ENCODE results near the gene YTHDF1.
"Not testable (repeated sequence)": the region's sequence is repeated elsewhere in the genome, so short reads cannot be mapped to it uniquely, and the experiment has no call there.

Gene YTHDF1

DNA sequence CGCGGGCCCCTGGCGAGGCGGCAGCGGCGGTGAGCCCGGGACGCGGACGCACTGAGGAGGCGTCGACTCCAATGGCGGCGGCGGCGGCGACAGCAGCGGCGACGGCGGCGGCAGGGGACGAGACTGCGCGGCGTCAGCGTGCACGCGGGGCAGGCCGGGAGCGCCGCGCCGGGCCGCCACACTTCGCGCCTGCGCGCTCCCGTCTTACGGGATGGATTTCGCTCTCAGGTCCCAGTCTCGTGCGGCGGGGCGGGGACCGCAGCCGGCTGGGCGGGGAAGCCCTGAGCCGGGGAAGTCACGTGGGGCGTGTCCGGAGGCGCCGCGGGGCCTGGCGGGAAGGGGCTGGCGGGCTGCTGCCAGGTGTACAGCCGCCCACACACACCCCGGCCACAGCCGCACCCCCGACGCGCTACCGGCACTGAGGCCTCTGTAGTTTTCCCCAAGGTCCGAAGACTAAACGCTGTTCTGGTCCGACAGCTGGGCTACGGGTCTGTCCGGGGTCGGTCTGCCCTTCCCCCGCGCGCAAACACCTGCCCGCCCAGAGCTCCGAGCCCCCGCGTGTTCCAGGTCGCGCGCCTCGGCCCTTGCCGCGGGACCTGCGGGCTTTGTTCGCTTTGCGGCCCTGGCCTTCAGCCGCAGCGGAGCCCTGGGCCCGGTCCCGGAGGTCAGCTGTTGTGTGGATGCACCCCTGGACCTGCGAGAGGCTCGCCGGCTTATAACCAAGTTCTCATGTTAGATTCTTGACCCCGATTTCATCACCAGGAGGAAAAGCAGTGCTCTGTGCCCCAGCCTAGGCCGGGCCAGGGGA lies at the start of gene YTHDF1:
Gene YTHDF1, minus strand, starts transcription at position 91 of the 808 bp plus-strand sequence. CDS start 239 bp downstream, outside the sequence.
- peak; percentile 95 for DNase-seq

DNA sequence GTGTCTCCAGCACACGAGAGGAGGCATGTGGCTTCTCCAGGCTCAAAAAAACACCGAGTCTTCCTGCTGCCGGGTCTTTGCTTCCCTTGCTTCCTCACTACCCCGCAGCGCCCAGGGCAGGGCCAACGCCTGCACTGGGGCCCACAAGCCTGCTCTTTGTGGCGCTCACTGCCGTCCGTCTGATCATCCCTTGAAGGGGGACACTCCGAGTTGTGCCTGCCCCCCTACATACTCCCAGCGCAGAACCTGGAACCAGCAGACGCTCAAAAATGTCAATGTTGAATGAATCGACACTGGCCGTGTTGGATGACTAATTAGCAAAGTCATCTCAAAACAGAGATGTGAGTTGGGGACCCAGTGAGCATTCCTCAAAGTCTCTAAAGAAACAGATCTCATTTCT lies 48.6 kb upstream of the YTHDF1 start:
- no peak for DNase-seq

DNA sequence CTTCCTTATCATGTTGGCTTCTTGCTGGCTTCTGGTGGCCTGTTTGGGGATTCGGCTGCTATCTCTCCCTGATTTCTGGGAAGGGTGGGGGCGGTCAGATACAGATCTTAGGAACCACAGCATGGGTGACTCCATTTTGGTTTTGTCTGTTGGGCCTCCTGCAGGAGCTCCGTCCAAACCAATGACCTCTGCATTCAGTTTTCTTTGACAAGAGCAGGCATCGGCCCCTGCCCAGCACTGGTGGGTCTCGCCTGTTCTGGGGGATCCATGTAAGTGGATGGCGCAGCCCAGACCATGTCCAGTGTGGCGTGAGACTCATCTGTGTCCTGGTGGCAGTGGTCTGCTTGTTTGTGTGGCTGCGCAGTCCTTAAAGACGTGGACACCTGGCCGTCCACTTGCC lies 48.1 kb upstream of the YTHDF1 start:
- no peak for DNase-seq

DNA sequence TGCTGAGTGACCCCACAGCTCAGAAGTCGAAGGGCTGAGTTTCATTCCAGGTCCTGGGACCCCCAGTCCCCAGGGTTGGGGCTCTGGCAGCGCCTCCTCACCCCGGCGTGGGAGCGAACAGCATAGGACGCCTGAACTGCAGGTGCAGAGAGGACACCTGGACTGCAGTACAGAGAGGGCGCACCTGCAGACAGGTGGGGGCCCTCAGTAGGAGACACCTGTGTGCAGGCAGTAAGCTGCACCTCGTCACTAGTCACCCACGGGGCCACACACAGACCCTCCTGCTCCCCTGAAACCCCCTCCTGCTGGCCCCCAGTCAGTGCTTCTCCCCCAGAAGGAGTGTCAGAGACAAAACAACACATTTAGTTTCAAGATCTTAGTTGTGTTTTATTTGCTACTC lies 46.9 kb upstream of the YTHDF1 start:
- no peak for DNase-seq

DNA sequence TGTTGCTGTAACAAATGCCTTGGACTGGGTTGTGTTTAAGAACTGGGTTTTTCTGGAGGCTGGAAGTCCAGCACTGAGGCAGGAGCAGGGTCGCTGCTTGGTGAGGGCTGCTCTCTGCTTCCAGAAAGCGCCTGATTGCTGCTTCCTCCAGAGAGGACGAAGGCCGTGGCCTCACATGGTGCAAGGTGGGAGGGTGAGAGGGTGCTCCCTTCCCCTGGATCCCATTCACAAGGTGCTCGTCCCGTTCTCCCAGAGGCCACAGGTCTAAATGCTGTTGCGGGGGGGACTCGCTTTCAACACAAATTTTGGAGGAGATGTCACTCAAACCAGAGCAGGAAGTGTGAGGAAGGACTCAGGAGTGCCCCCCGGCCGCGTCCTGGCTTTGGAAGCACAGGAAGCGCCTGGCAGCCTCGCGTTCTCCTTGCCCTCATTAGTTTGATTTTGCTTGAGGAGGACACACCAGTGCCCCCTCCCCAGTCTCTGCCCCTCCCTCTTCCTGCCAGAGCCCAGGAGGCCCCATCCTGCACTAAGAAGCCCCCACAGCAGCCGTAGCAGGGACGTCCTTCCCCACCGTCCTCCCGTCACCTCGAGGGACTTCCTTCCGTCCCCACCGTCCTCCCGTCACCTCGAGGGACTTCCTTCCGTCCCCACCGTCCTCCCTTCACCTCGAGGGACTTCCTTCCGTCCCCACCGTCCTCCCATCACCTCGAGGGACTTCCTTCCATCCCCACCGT lies 46.0 kb upstream of the YTHDF1 start:
- DNase-seq = no peak

DNA sequence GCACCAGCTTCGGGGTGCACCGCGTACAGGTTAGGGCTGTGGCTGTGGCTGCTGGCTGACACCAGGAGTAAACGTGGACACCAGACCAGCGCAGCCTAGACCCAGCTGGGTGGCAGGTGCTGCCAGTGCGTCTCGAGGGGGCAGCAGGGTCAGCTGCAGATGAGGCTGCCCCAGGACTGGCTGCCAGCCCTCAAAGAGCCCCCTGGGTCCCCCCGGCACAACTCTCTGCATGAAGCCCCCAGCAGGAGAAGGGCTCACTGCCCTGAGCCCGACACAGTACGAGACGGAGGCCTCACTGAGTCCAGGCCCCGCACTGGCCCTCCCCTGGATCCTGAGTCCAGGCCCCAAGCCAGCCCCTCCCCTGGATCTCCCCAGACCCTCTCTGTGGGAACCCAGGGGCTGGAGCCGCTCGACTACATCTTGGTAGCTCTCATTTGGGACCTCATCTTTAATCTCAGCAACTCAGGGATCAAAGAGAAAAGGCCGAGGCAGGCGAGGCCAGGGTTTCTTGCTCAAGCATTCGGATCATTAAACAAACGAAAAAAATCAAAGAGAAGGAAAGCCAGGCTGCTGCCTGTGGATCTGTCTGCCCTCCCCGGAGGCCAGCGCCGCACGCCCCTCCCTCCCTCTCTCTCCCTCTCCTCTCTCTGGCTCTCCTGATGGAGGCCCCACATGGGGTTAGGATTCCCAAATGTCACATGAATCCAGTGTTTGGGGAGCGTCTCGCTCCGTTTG lies 45.3 kb upstream of the YTHDF1 start:
- DNase-seq = no peak

DNA sequence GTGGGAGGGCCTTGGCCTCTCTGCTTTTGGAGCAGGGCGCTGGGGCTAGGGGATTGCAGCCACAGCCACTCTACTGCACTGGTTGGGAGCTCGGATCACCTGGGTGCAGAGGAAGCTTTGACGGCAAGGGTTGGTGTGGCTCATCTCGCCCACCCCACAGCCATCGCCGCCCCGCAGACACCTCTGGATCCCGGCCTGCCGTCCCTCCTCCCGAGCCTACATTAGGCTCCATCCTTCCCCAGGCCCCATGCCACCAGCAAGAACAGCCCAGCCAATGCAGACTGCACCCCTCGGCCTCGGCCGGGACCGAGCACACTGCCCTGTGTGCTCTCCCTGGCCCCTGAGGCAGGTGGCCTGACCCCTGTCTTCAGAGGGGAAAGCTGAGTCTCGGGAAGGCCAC lies 44.6 kb upstream of the YTHDF1 start:
- DNase-seq = no peak

DNA sequence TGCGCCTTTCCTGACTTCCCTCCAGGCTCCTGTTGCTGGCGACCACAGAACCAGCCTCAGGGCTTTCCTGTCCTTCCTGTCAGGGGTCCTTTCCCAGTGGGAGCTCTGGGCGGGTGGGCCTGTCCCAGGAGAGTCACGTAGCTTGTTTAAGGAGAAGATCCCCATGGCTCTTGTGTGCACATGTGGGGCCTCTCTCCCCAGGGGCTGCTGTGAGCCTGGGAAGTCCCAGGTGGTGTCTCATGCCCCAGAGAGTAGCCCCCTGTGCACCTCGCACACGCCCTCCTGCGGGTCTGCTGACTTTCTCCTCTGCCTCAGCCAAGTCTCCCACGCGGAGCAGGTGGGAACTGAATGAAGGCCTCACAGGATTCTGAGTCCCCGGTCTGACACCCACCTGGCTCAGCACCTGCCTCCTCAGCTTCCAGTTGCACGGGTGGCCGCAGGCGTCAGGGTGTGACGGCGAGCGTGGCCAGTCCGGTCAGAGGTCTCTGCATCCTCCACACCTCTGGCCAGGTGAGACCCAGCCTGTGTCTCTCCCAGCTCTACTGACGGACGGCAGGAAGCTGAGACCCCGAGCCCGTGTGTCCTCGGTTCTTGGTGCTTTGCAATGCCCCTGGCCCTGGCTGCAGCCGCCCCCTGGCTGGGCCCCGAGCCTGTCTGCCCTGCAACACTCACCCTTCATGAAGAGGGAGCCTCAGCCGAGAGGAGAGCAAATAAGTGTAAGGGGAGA lies 44.0 kb upstream of the YTHDF1 start:
- DNase-seq = no peak

DNA sequence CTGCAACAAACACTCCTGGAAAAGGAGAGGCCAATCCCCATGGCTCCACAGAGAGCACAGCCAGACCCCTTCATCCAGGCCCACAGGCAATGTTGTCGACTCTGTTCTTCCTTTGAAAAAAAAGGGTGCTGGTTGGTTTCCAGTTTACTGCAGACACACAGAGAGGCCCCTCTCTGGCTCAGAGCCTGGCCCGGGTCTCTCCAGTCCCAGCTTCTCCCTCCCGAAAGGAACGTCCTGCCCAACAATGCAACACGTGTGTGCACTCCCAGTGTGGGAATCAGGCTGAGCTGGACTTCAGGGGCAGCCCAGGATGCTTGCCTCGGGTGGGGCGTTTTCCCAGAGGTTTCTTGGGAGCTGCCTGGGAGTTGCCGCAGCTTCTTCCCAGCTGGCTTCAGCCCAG lies 42.9 kb upstream of the YTHDF1 start:
- DNase-seq = no peak

DNA sequence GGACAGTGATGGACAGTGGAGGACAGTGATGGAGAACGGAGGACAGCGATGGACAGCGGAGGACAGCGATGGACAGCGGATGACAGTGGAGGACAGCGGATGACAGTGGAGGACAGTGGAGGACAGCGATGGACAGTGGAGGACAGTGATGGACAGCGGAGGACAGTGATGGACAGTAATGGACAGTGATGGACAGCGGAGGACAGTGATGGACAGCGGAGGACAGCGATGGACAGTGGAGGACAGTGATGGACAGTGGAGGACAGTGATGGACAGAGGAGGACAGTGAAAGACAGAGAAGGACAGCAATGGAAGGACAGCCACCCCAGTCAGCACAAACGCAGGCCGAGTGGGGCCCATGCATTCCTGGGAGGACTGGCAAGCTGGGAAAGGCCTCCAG lies 41.7 kb upstream of the YTHDF1 start:
- DNase-seq = no peak

DNA sequence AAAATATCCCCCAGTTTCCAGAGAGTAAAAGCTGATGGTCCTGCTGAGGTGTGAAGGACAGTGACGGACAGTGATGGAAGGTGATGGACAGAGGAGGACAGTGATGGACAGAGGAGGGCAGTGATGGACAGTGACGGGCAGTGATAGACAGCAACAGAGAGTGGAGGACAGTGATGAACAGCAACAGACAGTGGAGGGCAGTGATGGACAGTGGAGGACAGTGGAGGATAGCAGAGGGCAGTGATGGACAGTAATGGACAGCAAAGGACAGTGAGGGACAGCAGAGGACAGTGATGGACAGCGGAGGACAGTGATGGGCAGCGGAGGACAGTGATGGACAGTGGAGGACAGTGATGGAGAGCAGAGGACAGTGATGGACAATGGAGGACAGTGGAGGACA lies 41.0 kb upstream of the YTHDF1 start:
- no peak for DNase-seq

DNA sequence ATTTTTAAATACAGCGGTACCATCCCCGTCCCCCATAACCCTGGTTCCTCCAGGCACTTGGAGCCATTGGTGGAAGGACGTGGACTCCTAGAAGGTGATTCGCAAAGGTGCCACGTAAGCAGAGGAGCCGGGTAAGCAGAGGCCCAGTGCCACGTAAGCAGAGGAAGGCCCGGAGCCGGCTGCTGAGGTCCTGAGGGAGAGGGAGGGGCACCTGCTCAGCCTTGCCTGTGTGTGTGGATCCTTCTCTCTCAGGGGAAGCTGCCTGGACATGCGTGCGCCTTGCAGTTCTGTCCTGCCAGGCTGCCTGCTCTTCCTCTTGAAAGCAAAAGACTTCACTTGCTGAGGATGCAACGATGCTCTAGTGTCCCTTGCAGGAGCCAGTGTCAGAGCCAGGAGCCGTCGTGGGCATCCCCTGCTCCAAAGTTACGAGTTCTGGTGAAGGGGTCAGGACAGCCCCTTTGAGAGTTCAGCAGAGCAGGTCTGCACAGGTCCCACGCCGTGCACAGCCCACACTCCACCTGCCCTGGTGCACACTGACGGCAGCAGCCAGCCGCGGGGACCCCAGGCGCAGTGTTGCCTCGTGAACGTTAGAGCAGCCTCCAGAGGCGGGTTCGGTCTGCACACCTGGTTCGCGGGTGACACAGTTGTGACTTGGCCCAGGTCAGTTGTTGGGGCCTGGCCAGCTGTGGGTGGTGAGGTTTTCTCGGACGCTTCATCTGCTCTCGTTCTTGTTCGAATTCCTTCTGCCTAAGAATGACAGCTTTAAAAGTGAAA lies 40.2 kb upstream of the YTHDF1 start:
- no peak for DNase-seq

DNA sequence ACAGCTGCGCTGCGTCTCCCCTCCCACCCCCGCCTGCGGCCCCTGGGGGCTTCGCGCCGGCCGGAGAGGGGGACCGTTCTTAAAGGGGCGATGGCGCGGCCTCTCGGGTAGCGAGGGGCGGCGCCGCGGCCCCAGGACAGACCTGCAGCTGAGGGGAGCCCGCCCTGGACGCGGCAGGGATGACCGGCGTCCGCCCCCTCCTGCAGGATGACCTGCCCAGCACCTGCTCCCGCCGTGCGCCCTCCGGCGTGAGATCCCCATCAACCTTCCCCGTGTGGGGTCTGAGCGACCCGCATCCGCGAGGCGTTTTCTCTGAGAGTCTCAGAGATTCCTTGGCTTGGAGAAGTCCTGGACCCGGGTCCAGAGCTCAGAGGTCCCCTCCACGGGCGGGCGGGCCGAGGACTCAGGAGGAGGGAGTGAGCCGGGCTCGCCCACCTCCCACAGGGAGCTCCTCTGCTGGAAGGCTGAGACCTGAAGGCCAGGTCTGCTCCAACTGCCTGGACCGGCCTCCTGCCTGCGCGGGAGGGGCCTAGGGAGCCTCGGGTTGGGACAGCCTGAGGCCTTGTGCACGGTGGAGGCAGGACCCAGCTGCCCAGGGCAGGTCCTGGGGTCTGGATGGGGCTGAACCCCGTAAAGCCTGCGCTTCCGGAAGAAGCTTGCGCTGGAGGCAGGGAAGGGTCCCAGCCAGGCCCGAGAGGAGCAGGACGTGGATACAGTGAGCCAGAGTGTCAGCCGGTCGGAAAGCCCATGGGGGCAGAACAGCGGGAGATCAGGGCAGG lies 38.9 kb upstream of the YTHDF1 start:
- no peak for DNase-seq

DNA sequence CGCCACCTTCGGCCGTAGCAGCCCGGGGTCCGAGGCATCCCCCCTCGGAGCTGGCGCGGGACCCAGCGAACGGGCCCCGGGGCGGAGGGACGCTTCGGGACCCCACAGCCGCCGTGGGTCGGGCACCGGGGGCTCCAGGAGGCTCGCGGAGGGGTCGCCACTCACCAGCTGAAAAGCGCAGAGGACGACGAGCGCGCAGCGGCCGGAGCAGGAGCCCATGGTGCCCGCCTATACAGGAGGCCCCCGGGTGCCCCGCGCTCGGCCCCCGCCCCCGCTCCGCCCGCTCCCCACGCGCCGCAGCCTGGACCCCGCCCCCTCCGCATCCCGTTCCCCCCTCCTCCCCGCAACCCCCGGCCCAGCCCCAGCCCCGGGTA lies 38.3 kb upstream of the YTHDF1 start, which contains the start of gene NKAIN4:
Gene NKAIN4, minus strand, starts transcription at position 232 of the 374 bp plus-strand sequence. Its CDS starts 13 bp downstream, at position 219.
- DNase-seq = no peak

DNA sequence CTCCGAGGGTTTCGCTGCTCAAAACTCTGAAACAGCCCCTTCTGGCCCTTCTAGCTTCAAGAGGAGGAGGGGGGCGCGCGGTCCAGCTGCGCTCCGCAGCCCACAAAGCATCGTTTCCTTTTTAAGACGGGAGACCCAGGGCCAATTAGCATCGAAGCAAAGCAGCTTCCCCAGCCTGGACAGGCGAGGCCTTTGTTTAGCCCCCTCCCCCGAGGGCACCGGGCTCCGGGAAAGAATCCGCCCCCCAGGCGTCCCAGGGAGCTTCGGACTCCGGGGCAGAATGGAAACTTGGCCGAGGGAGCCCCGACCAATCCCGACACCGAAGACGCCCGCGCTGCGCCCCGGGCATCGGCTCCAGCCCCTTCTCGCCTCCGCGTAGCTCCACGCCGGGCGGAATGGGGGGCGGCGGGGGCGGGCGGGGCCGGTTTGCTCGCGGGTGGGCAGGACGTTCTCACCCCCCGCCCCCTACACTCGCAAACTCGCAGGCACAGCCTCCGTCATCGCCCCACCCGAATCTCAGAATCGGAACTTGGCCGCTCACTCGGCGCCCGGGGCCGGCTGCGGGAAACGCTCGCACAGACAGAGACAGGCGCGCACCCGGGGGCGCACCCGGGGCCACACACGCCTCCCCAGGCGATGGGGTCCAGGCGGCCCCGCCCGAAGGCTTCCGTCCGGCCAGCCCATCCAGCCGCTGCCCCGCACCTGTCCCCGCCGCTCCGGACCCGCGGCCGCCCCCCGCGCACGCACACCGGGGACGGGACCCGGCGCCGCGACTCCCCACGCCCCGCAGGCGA lies 37.7 kb upstream of the YTHDF1 start:
- no peak for DNase-seq

DNA sequence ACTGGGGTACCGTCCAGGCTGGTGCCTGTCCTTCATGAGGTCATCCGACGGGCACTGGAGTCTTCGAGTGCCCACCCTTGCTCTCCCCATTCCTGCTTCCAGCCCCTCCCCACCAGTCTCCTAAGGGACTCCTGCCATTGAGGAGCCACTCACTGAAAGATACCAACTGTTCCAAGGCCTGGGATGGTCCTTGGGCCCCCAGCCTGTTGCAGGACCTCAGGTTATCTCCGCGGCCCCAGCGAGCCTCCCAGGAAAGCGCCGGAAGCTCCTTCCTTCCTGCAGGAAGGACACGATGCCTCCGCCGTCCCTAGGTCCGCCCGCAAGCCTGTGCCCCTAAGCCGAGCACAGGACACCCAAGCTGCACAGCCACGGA lies 37.1 kb upstream of the YTHDF1 start:
- DNase-seq = no peak

DNA sequence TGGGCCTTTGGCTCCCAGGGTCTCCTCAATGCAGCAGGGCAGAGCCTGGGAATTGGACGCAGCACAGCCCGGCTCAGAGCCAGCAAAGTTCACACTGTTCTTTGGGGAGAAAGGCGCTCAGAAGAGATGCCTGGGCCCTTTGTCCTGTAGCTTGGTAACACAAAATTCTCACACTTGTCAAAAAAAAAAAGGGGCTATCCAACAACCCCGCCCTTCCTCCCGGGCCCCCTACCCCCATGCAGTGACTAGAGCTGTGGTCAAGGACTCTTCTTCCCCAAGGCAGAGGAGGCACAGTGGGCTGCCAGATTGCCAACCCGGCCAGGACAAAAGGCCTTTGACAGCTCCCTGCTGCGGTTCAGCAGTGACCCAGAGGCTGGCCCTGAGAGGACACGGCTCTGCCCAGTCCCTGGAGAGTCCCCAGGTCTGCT lies 36.4 kb upstream of the YTHDF1 start:
- DNase-seq = no peak

DNA sequence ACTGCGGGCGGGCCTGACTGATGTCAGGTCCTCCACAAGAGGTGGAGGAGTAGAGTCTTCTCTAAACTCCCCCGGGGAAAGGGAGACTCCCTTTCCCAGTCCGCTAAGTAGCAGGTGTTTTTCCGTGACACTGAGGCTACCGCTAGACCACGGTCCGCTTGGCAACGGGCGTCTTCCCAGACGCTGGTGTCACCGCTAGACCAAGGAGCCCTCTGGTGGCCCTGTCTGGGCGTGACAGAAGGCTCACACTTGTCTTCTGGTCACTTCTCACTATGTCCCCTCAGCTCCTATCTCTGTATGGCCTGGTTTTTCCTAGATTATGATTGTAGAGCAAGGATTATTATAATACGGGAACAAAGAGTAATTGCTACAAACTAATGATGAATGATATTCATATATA lies 35.4 kb upstream of the YTHDF1 start:
- DNase-seq = not testable (repeated sequence)

DNA sequence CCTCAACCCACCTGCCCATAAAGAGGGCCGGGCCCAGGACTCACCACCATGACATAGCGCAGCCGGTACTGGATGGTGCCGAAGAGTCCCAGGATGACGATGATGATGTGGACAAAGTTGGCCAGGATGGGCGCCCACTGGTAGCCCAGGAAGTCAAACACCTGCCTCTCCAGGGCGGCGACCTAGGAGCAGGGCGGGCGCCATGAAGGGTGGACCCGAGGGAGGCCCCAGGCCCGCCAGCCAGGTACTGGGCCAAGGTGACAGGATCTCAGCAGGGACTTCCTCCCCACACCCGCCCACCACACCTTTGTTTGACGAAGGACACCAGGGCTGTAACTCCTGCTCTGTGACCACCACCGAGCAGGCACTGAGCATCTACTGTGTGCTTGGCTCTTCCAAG lies 34.0 kb upstream of the YTHDF1 start:
- no peak for DNase-seq

DNA sequence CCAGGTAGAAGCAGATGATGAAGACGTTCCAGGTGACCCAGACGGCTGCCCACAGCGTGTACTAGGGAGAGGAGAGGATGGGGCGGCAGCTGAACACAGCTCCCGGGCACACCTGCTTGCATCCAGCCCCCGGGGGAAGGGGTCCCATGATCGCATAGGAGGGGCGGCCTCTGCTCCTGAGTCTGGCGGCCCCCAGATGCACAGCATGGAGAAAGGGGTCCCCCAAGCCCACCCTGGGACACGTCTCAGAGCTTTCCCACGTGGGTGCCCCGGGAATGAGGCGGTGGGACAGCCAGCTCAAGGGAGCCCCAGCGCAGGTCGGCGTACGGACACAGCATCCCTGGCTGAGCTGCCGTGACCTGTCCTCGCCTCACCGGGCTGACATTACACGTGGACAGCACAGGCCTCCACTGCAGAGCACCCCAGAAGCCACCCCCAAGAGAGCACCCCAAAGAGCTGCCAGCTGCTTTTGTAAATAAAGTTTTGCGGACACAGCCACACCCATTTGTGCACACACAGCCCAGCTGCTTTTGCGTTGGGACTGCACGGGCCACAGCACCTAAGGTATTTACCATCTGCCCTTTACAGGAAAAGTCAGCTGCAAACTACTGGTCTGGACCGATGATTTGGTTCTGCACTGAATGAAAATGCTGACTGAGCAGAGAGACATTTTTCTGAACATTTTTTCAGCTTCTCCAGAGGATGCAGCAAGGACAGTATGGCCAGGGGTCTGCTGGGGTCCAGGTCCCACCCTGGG lies 33.1 kb upstream of the YTHDF1 start:
- DNase-seq = no peak

All from activated T-cell treated with anti-CD3 and anti-CD28 coated beads, Interleukin-2, amount 50 U/mL, for 1 hour (primary cell).